ENCODE data around the gene SKA3.

SKA3 gene

DNA sequence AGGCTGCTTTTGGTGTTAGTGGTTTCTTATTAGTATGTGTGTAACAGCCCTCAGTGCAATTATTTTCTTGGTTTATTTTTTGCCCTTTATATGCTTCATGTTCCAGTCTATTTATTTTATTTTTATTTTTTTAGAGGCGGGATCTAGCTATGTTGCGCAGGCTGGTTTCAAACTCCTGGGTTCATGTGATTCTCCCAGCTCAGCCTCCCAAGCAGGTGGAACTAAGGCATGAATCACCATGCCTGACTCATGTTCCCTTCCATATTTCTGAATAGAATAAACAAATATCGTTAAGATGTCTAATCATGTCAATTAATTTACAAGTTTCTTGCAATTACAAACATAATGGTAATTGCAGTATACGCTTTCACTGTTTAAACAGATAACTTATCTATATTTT, 11.7 kb downstream of the SKA3 start:
- no peaks in the 10 kb centered on the region for H3K27me3 ChIP-seq (ENCODE audit: control insufficient read depth, low read length)
- H3K4me3 ChIP-seq (ENCODE audit: low read length): no peak overlapping the region
- no peak for TF ChIP-seq CTCF (IDR thresholded peaks at IDR 0.05; ENCODE audit: low read depth, low read length, poor library complexity, severe bottlenecking)
- no peak for TF ChIP-seq EZH2phosphoT487 (IDR thresholded peaks at IDR 0.05; ENCODE audit: borderline replicate concordance, low read length)
- H3K4me2 ChIP-seq (ENCODE audit: low read length): no peak overlapping the region
- no peak overlapping the region for H3K27ac ChIP-seq (ENCODE audit: low read depth, low read length)
- H3F3A ChIP-seq (ENCODE audit: control insufficient read depth, insufficient read depth): 0 out of 2 replicates have a peak, but pooled peaks cover 3% of the 10 kb centered on the region
- peaks cover 16% of the 10 kb centered on the region for H3K79me2 ChIP-seq (ENCODE audit: control insufficient read depth, low read length)
- H3K4me1 ChIP-seq (ENCODE audit: control insufficient read depth, low read length): no peaks in the 10 kb centered on the region
- H3K9me2 ChIP-seq (replicated peaks; ENCODE audit: control insufficient read depth, low read length): no peaks in the 10 kb centered on the region
- H3K36me3 ChIP-seq (ENCODE audit: control insufficient read depth, low read length): peaks cover 76% of the 10 kb centered on the region
- H4K20me1 ChIP-seq (ENCODE audit: control insufficient read depth, insufficient read depth, low read depth, low read length): no peaks in the 10 kb centered on the region
- no peaks in the 10 kb centered on the region for H3K9me3 ChIP-seq (ENCODE audit: control insufficient read depth, insufficient read depth, low read length)

DNA sequence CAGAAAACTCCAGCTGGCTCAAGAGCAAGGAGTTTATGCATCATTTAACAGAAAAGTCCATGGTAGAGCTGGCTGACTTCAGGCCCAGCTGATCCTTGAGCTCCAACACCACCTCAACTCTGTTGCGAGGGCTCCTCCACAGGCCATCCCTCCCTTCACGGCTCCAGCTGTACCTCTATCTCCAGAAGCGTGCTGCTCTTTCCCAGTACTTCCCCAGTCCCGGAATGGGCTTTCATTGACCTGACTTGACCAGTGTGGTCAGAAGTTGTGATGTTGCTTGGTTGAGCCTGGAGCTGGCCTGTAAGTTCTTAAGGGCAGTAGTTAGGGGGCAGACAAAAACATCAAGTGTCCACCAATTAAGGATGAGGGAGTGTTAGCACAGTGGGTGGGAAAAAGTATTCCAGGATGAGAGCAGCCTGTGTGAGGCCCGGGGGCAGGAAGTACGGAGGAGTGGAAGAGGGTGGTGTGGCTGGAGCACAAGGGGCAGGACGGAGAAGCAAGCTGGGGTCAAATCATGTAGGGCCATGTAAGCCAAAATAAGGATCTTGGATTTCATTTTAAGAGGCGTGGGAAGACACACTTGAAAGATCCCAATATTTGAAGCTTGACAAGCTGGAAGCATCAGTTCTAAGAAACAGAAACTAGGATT, 24.0 kb downstream of the SKA3 start:
- Histone ChIP-seq H3F3A (ENCODE audit: control insufficient read depth, insufficient read depth) (peaks cover 27% of the 10 kb centered on the region), H3K27ac (ENCODE audit: low read depth, low read length) (no peak overlapping the region), H3K9me2 (replicated peaks; ENCODE audit: control insufficient read depth, low read length) (no peaks in the 10 kb centered on the region), H3K4me2 (ENCODE audit: low read length) (no peak overlapping the region), H3K79me2 (ENCODE audit: control insufficient read depth, low read length) (no peaks in the 10 kb centered on the region), H4K20me1 (ENCODE audit: control insufficient read depth, insufficient read depth, low read depth, low read length) (peaks cover 4% of the 10 kb centered on the region; the same call in 1 of the 2 replicates), H3K4me1 (ENCODE audit: control insufficient read depth, low read length) (peaks cover 15% of the 10 kb centered on the region), H3K9me3 (ENCODE audit: control insufficient read depth, insufficient read depth, low read length) (no peaks in the 10 kb centered on the region), H3K4me3 (ENCODE audit: low read length) (no peak overlapping the region), H3K36me3 (ENCODE audit: control insufficient read depth, low read length) (peaks cover 51% of the 10 kb centered on the region), H3K27me3 (ENCODE audit: control insufficient read depth, low read length) (no peaks in the 10 kb centered on the region)
- no peak for TF ChIP-seq CTCF (IDR thresholded peaks at IDR 0.05; ENCODE audit: low read depth, low read length, poor library complexity, severe bottlenecking)
- no peak for TF ChIP-seq EZH2phosphoT487 (IDR thresholded peaks at IDR 0.05; ENCODE audit: borderline replicate concordance, low read length)

- H3K79me2 ChIP-seq (ENCODE audit: control insufficient read depth, low read length): peaks cover 16% of the 10 kb centered on the region
- H3K4me1 ChIP-seq (ENCODE audit: control insufficient read depth, low read length): peaks cover 15% of the 10 kb centered on the region
- H4K20me1 ChIP-seq (ENCODE audit: control insufficient read depth, insufficient read depth, low read depth, low read length): peaks cover 14% of the 10 kb centered on the region; the same call in 1 of the 2 replicates
- H3K4me2 ChIP-seq (ENCODE audit: low read length): no peak overlapping the region
- H3K9me2 ChIP-seq (replicated peaks; ENCODE audit: control insufficient read depth, low read length): no peaks in the 10 kb centered on the region
- H3K36me3 ChIP-seq (ENCODE audit: control insufficient read depth, low read length): peaks cover 54% of the 10 kb centered on the region
- H3K27ac ChIP-seq (ENCODE audit: low read depth, low read length): no peak overlapping the region
- no peak for TF ChIP-seq CTCF (IDR thresholded peaks at IDR 0.05; ENCODE audit: low read depth, low read length, poor library complexity, severe bottlenecking)
- H3K27me3 ChIP-seq (ENCODE audit: control insufficient read depth, low read length): no peaks in the 10 kb centered on the region
- H3F3A ChIP-seq (ENCODE audit: control insufficient read depth, insufficient read depth): peaks cover 37% of the 10 kb centered on the region
- no peak overlapping the region for H3K4me3 ChIP-seq (ENCODE audit: low read length)
- H3K9me3 ChIP-seq (ENCODE audit: control insufficient read depth, insufficient read depth, low read length): no peaks in the 10 kb centered on the region
Measured at GRCh38 chr13:21150013-21150412, 26.3 kb downstream of the SKA3 start.

All from DOHH2 (cell line).